ENCODE results near the gene NUP188. TPM values are rescaled to one million over a fixed set of nuclear protein-coding genes. Genes with fewer than 3 reads are reported as not detected.

Gene NUP188
- total and polyA plus RNA-seq, 8 donors, result 10.8 to 20.8 (median 13.5) TPM

DNA sequence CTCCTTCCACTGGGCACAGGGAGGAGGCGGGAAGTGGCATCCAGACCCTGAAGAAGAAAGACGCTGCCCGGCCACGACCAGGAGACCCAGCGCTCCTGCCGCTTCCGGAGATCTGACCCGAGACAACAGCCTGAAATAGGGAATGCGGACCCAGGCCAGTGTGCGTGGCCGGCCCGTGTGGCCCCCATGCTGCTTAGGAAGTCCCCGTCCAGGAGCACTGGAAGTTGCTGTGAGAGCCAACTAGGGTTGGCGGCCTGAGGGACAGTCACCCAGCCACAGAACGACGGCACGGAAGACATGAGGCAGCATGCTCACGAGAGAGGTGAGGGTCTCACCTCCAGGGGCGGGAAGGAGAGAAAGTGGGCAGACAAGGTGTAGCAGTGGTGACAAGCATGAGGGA, 63.7 kb downstream of the NUP188 start:
- WGBS, 2 donors, result 94% methylated on average over 19 of the region's 19 CpGs
- Histone ChIP-seq H3K27ac (no peak overlapping the region), H3K4me1 (no peaks in the 10 kb centered on the region), H3K4me3 (no peak overlapping the region), H3K9me3 (no peaks in the 10 kb centered on the region), H3K27me3 (no peaks in the 10 kb centered on the region), H3K36me3 (peaks cover 0 to 44% (median 10%) of the 10 kb centered on the region in 3 donors)
- TF ChIP-seq, protein P1, sequence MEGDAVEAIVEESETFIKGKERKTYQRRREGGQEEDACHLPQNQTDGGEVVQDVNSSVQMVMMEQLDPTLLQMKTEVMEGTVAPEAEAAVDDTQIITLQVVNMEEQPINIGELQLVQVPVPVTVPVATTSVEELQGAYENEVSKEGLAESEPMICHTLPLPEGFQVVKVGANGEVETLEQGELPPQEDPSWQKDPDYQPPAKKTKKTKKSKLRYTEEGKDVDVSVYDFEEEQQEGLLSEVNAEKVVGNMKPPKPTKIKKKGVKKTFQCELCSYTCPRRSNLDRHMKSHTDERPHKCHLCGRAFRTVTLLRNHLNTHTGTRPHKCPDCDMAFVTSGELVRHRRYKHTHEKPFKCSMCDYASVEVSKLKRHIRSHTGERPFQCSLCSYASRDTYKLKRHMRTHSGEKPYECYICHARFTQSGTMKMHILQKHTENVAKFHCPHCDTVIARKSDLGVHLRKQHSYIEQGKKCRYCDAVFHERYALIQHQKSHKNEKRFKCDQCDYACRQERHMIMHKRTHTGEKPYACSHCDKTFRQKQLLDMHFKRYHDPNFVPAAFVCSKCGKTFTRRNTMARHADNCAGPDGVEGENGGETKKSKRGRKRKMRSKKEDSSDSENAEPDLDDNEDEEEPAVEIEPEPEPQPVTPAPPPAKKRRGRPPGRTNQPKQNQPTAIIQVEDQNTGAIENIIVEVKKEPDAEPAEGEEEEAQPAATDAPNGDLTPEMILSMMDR (IDR thresholded peaks at IDR 0.05), result no peak
- DNase-seq, result no peak
- no peak for ATAC-seq
- intact Hi-C loops (cut with DNase I), result no loop called here
- no peak for FAIRE-seq

- intact Hi-C loops (cut with DNase I), result no loop called here
- ATAC-seq, result no peak
- DNase-seq, result no peak
- 91 to 95% methylated on average over 11 of the region's 11 CpGs for WGBS, 2 donors
- TF ChIP-seq, protein P1 (IDR thresholded peaks at IDR 0.05), result no peak
- Histone ChIP-seq H3K27ac (no peak overlapping the region), H3K27me3 (no peaks in the 10 kb centered on the region), H3K4me3 (no peak overlapping the region), H3K4me1 (no peaks in the 10 kb centered on the region), H3K9me3 (no peaks in the 10 kb centered on the region), H3K36me3 (peaks cover 0 to 44% (median 10%) of the 10 kb centered on the region in 3 donors)
- FAIRE-seq, result no peak
Observed at GRCh38 chr9:129011761-129012181, 64.3 kb downstream of the NUP188 start.

DNA sequence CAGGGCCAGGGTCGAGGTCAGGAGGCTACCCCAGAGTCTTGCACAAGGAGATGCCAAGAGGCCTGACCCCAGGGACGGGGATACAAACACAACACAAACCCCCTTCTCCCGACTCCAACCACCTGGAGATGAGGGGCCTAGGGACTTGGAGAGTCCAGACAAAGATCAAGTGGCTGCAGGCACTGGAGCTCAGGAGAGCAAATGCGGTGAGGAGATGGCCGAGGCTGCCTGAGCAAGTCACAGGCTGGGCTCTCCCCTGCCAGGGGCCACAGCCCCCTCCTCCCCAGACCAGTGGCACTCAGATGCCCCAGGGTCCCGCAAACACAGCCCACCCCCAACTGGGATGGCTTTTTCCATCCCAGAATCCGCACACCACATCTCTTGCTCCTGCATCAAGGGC, 64.8 kb downstream of the NUP188 start:
- H3K36me3 ChIP-seq, result peaks cover 0 to 44% (median 10%) of the 10 kb centered on the region in 3 donors
- TF ChIP-seq, protein P1 (IDR thresholded peaks at IDR 0.05), result no peak
- 84 to 91% methylated on average over 7 of the region's 7 CpGs for WGBS, 2 donors
- intact Hi-C loops (cut with DNase I), result no loop called here
- H3K9me3 ChIP-seq, result no peaks in the 10 kb centered on the region
- H3K27ac ChIP-seq, result no peak overlapping the region
- H3K4me3 ChIP-seq, result no peak overlapping the region
- no peak for ATAC-seq
- H3K27me3 ChIP-seq, result no peaks in the 10 kb centered on the region
- DNase-seq, result no peak
- H3K4me1 ChIP-seq, result no peaks in the 10 kb centered on the region
- FAIRE-seq, result no peak

DNA sequence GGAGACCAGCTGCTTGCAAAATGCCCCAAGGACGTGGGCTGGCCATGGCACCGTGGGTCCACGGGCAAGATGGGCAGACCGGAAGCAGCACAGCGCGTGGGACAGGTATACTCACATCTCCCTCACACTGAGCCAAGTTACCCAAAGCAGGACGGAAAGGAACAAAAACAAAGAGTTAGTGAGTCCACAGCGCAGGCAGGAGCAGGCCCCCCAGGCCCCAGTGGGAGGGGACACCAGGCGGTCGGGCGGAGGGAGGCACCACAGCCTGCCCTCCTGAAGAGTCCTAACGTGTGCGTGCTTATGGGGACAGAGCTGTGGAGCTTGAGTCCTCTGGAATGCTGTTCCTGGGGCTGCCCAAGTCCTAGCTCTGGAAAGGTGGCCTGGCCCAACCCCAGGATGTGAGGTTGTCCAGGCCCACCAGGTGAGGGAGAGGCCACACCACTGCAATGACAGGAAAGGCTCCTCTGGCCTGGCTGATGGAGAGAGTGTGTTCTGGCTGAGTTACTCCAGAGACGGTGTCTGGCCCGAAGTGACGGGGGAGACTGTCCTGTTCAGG, 65.5 kb downstream of the NUP188 start:
- FAIRE-seq, result no peak
- H3K4me3 ChIP-seq, result no peak overlapping the region
- intact Hi-C loops (cut with DNase I), result no loop called here
- no peak for DNase-seq
- H3K9me3 ChIP-seq, result no peaks in the 10 kb centered on the region
- H3K36me3 ChIP-seq, result peaks cover 0 to 44% (median 10%) of the 10 kb centered on the region in 3 donors
- WGBS, 2 donors, result 95% methylated on average over 16 of the region's 16 CpGs
- H3K4me1 ChIP-seq, result no peaks in the 10 kb centered on the region
- TF ChIP-seq, protein P1 (IDR thresholded peaks at IDR 0.05), result no peak
- H3K27me3 ChIP-seq, result no peaks in the 10 kb centered on the region
- no peak for ATAC-seq
- H3K27ac ChIP-seq, result no peak overlapping the region

DNA sequence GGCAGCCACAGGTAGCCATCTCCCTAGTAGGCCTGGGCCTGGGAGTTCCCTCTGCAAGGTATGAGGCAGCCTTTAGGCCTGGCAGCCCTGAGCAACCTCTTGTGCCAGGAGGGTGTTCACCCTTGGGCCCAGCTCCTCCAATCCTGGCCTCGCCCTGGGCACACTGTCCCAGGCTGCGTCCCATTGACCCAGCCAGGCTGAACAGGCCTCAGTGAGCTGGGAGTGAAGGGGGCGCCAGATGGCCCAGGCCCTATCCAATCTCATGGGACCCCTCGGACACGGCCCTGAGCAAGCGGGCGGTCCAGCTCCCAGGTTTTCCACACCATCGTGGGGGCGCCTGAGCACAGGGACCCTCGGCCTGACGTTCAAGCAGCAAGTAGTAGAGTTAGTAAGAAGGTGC, 66.2 kb downstream of the NUP188 start:
- no peak for FAIRE-seq
- Histone ChIP-seq H3K27ac (no peak overlapping the region), H3K36me3 (peaks cover 0 to 44% (median 10%) of the 10 kb centered on the region in 3 donors), H3K9me3 (no peaks in the 10 kb centered on the region), H3K27me3 (no peaks in the 10 kb centered on the region), H3K4me1 (no peaks in the 10 kb centered on the region), H3K4me3 (no peak overlapping the region)
- DNase-seq, result no peak
- TF ChIP-seq, protein P1 (IDR thresholded peaks at IDR 0.05), result no peak
- ATAC-seq, result no peak
- intact Hi-C loops (cut with DNase I), result no loop called here
- 91 to 93% methylated on average over 11 of the region's 11 CpGs for WGBS, 2 donors
